AG09319 (cell line): ENCODE measurements around the gene TMEM187.

Experiments
- DNase-seq: peaks from one replicate; pipeline ENCODE4 v3.0.0-alpha.2; 2010; ENCODE audit warnings: low read depth; ENCODE audit errors: extremely low read depth
- CTCF ChIP-seq: IDR thresholded peaks from 2 replicates; pipeline ENCODE4 v1.5.1; 2011; ENCODE audit warnings: low read depth, mild to moderate bottlenecking, inconsistent platforms, low read length, moderate library complexity

The TMEM187 gene

GRCh38 chrX:153964105-153964504, 8.4 kb upstream of the TMEM187 start:
- no peak for DNase-seq

GRCh38 chrX:153965406-153965805, 7.1 kb upstream of the TMEM187 start:
- TF ChIP-seq CTCF: no peak
- DNase-seq: no peak

More at GRCh38 chrX:153964105-153964504, 8.4 kb upstream of the TMEM187 start:
- no peak for TF ChIP-seq CTCF

- TF ChIP-seq CTCF: no peak
- no peak for DNase-seq
Measured at GRCh38 chrX:153966283-153966688, 6.3 kb upstream of the TMEM187 start.

- TF ChIP-seq CTCF: no peak
- DNase-seq: no peak
Measured at GRCh38 chrX:153966841-153967535, 5.6 kb upstream of the TMEM187 start.

- no peak for DNase-seq
- no peak for TF ChIP-seq CTCF
Measured at GRCh38 chrX:153967536-153968224, 4.9 kb upstream of the TMEM187 start.

GRCh38 chrX:153968255-153968654, 4.3 kb upstream of the TMEM187 start:
- TF ChIP-seq CTCF: no peak
- no peak for DNase-seq

GRCh38 chrX:153968754-153969124, 3.8 kb upstream of the TMEM187 start:
- DNase-seq: no peak
- no peak for TF ChIP-seq CTCF
